ENCODE measurements around the gene OSBPL1A.

- TF ChIP-seq CTCF (IDR thresholded peaks at IDR 0.05; ENCODE audit: poor library complexity): no peak
- TF ChIP-seq EZH2 (IDR thresholded peaks at IDR 0.05; ENCODE audit: borderline replicate concordance): no peak
- TF ChIP-seq EZH2phosphoT487 (IDR thresholded peaks at IDR 0.05; ENCODE audit: low read depth, severe bottlenecking, unreplicated experiment): no peak
Observed at GRCh38 chr18:24417480-24417879, 19.9 kb upstream of the OSBPL1A start.
